GM21619 (cell line): ENCODE measurements around the gene SUMF1.

ENCODE experiments used
- ATAC-seq: cut with Tn5 transposase; IDR thresholded peaks from one replicate; pipeline ENCODE4 v1.9.1; 2021; ENCODE audit not compliant: unreplicated experiment

SUMF1 gene

DNA sequence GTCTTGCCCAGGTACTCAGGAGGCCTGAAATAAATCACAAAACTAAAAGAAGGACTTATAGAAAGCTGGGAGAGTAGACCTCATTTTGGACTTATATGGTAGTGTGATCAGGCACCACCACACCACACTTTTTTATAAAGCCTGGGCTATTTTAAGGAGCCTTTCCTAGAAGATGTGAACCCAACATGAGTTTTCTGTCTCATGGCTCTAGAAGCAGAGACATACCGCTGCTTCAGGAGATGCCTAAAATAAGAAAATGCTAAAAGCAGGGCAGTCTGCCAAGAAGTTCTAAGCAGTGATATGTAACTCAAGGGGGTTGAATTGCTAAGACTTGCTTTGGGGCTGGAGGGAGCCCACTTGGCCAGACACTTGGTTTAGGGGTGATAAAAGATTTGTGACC lies 49.6 kb downstream of the SUMF1 start:
- no peak for ATAC-seq

DNA sequence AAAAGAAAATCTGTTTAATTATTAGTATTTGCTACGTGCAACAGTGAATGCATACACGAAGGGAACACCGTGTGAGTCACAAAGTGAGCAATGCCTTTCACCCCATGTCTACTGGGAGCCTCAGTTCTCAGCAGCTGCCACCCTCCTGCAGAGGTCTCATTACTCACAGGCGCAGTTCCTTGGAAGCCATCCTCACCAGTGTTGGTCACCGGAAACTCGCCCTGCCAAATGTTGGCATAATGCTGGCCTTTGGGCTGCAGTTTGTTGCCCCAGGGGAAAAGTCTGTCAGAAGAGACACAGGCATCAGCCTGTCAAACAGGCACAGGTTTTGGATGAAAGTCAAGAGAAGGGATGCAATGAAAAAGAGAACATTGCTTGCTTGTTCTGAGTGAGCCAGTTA lies 50.1 kb downstream of the SUMF1 start:
- ATAC-seq, result no peak

DNA sequence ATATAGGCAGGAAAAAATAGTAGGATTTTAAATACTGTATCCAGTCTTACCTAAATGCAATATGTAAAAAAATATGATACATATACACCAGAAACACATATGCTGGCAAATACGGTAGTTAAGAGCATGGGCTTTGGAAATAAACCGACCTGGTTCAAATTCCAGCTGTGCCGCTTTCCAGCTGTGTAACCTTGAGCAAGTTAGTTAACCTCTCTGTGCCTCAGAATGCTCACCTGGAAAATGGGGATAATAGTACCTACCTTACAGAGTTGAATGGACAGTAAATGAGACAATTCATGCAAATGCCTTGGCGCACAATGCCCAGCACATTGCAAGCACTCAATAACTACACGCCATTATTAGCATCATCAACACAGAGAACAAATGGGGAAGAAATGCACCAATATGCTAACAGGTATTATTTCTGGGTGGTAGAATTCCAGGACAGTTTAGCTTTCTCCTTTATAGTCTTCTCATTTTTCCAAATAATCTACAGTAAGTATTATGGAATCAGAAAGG lies 50.6 kb downstream of the SUMF1 start:
- ATAC-seq, result no peak

DNA sequence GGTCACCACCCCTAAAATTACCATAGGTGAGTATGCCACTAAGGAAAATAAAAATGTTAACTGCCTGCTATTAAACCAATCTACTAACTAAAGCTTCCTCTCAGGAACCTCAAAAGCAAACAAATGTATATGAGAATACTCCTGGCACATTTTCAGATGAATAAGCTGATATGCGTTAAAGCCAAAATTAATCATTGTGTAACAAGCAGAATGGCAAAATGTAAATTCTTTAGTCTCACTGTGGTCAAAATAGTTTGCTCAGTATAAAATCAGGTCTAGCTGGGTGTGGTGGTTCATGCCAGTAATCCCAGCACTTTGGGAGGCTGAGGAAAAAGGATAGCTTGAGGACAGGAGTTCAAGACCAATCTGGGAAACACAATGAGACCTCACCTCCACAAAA lies 53.6 kb downstream of the SUMF1 start:
- ATAC-seq, result no peak

DNA sequence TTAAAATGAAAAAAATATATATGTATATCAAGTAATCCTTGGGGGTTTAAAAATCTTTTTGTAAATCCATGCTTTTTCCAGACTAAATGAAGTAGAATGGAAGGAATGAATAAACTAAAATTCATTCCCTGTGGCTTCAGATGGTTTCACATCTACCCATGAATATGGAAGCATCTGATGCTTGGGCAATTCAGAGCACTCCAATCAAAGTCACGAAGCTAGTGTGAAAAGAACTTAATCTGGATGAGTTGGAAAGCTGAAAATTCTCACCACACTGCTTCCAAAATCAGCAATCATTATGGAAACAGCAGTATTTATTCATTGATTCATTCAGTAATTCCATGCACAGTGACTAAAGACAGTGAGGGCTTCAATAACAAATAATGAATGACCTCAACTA lies 55.2 kb downstream of the SUMF1 start:
- ATAC-seq, result no peak

DNA sequence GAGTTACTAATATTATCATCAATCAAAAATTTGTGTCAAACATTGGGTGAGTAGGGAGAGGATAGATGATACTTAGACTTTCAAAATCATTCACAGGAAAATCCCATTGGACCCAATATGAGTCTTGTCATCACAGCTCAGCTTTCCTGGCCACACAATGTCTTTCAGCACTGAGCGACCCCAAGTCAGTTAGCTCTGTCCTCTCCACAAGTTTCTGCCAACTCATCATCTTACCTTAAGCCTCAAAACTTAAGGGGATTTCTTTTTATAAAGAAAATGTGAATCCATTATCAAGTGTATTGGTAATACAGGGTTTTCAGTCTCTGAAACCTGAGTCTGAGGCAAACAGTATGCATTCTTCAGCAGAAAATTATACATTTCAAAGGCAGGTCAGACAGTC lies 55.8 kb downstream of the SUMF1 start:
- no peak for ATAC-seq

DNA sequence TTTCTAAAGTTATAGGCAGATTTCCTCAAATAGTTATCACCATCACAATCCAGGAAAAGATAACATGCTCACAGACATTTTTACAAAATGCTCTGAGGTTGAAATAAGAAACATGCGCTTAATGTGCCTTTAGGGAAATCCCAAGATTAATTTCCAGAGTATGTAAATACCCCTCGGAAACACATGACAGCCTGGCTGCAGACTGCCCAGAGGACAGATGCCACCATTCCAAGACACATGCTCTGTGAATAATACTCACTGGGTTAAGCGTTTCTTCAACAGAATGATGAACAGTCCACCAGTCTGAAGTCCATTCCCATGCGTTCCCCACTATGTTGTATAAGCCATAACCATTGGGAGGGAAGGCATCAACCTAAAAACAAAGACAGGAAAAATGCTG lies 56.5 kb downstream of the SUMF1 start:
- no peak for ATAC-seq

DNA sequence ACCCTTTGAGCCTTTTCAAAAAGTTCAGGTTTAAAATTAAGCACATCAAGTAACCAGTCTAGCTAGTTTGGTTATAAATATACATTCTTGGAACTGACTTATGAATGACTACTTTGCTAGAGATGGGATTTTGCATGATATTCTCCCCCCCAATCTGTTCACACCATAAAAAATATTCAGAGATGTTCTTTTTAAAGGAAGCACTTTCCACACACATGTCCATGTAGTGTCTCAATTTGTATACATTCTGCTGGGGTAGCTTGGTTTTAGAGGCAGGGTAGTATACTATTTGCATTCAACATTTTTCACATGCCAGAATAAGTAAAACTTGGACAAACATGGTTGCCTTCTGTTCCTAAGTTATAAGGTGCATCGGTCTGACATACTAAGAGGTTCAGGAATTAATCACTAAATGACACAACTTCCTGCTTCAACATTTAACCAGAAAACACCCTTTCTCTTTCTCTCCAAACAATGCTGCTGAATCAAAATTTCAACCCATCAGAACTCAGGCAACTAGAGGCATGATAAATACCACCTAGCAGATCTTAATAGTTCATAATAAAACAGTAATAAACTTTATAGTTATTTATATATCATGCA lies 57.0 kb downstream of the SUMF1 start:
- peak; percentile 30 for ATAC-seq

DNA sequence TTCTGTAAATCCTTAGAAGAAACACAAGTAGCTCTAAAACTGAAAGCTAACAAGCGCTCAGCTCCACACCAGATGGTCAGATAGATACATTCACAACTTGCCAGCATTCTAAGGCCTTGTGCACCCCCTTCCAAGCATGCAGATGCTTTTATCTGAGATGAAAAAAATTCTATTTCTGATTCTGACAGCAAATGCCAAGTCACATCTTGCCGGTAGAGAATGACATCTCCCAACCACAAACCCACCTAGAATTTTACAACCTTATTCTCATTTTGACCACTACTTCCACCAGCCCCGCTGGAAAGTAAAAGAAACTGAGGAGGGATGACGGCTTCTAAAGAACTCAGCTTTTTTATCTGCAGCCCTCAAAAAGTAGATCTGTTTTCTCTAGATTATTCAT lies 57.7 kb downstream of the SUMF1 start:
- ATAC-seq, result no peak

DNA sequence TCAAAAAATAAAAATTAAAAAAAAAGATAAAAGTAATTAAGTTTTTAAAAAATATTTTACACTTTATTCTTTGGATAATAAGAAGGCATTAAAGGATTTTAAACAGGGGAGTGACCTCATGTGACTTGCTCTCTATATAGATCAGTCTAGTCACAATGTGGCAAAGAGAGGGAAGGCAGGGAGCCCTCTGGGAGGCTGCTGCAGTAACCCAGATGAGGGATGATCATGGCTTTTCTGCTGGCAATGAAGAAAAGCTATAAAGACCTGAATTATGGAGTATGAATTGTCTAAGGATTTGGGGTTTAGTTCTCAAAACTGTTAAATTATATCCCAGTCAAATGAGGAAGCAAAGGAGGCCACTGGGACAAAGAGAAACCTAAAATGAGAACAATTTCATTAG lies 58.1 kb downstream of the SUMF1 start:
- no peak for ATAC-seq

DNA sequence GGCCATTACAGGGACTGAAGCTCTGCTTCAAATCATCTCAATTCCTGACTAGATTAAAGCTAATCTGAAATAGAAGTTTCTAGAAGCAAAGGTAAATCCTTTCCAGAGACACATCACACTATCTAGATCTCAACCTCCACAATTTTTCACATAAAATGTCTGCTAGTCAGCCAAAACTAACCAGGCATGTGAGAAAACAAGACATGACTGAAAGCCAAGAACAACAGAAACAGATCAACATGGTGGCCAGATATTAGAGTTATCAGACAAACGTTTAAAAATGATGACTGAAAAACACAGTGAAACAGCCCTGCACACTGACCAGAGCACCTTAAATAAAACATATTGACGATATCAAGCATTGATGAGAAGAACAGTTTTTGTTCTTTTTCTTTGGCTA lies 59.1 kb downstream of the SUMF1 start:
- no peak for ATAC-seq

DNA sequence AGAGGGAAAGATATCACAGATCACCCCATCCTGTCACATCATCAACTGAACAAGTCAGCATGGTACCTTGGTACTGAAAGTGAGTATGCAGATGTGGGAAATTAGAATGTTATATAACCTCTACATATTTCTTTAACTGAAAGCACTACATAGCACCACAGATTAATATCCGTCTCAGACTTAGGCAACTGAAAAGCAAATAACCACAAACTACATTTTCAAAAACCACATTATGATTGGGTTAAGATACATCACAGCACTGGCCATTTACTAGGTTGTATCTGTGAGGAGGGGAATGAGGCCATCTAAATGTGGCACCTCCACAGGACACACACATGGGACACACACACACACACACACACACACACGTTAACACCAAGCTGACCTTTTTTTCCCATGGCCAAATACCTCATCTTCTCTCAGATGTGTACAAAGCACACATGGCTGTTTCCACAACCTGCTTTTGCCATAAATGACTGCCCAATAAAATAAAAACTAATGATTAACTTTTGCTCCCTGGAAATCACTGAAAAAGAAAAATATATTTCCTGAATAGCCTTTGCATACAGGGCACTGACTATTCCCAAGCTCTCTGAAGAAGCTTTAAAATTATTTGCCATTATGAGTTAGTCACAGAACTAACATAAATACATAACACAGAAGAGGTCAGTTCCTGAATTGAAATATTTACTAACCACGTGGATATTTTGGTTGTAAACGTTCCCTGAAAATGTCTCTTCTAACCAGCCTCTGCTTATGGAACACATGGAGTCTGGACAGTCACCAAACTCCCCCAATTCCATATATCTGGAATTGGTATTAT lies 60.1 kb downstream of the SUMF1 start:
- ATAC-seq, result peak; percentile 67

DNA sequence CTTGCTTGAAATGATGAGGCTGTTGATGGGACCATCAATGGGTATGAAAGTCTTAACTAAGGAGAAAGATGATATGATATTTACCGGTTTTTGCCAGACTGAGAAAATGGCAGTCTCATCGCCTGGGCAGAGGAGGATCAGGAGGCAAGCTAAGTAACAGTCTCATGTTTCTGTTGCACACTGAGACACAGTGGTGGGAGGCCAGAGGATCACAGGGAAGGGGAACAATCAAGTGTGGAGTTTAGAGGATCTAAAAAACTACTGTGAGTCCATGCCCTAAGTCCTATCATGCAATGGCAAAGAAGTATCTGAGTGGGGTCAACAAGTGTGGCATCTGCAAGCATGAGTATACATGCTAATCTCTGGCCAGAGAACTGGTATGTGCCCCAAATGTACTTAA lies 62.2 kb downstream of the SUMF1 start:
- ATAC-seq, result no peak

DNA sequence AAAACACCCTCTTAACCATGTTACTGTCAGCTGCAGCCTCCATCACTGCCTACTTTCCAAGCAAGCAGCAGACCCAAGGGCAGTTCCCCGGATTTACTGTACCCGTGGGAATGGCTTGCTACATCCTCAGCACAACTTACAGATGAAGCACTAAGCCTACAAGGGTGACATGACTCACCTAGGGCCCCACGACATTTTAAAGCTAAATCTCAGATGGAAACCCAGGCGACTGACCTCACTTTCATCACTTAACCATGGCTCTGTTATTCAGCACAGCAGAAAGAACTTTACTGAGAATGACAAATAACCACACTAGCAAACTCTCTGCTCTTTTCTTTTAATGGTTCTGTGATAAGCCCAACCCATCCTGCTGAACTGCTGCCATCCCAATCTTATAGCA lies 65.6 kb downstream of the SUMF1 start:
- no peak for ATAC-seq

DNA sequence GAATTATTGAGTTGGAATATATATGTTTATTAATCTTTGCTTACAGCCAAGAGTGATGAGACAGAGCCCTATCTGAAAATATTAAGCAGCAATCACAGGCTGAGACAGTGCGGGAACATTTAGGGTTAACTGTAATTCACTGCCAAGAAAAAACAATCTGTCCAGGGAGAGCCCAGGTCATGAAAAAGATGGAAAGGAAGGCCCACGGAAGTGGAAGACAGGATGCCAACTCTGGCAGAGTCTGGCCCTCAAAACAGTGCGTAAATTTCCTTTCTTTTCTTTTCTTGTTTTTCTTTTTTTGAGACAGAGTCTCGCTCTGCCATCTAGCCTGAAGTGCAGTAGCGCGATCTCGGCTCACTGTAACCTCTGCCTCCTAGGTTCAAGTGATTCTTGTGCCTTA lies 67.6 kb downstream of the SUMF1 start:
- ATAC-seq, result no peak

DNA sequence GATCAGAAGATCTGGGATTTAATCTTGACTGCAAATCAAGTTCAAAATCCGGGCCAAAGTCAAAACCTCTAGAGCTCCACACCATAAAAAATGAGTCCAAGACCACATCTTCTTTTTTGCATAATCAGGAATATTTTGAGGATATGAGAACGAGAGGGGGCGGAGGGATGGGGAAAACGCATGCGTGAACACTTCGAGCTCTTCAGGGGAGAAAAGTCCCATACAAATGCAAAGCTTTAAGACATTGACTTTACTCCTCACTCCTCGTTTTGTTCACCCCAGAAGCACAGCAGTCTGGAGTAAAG lies 68.2 kb downstream of the SUMF1 start:
- no peak for ATAC-seq

DNA sequence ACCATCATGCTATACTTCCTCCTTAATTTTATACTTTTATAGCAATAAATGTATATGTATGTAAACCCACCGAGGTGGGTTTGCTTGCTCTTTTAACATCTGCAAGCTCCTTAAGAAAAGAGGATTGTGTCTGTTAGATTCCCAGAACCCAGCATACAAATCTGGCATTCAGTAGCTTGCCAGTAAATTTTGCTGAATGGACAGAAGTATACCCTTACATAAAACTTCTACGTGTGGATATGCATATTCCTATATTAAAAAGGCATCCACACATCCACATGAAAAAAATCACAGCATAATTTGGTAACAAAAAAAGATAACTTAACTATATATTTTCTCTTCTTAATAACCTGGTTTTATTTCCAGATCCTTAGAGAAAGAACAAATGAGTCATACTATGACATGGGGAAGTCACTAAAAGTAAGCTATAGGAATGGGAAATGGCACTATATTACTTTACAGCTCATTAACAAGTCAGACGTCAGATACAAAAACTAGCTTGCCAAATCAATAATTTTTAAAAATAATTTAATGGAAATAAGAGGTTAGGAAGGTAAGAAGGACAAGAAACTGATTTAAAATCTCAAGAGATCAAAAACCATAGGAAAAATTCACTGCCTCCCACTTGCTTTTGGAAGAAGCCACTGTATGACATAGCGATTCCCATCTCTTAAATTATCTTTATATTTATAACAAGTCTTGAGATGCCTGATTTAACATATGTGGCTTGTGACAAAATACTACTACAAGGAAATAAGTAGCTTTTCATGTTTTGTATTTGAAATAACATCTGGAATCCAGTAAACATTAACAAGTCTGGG lies 68.7 kb downstream of the SUMF1 start:
- ATAC-seq, result no peak

DNA sequence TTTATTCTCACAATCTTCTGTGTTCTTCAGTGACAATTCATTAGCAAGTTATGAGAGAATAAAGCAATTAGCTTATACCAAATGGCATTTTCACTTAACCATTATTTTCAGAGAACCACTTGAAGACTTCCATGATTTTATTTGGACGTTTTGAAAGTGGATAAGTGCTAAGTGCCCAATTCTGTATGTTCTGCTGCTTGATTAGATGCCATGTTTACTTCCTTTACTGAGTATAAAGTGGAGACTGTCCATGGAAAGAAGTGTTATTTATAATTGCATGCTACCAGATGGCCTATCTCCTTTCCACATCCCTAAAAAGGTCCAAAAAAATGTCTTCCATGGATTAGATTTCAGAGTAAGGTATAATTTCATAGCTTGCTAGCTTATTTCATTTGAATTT lies 69.6 kb downstream of the SUMF1 start:
- ATAC-seq, result no peak

DNA sequence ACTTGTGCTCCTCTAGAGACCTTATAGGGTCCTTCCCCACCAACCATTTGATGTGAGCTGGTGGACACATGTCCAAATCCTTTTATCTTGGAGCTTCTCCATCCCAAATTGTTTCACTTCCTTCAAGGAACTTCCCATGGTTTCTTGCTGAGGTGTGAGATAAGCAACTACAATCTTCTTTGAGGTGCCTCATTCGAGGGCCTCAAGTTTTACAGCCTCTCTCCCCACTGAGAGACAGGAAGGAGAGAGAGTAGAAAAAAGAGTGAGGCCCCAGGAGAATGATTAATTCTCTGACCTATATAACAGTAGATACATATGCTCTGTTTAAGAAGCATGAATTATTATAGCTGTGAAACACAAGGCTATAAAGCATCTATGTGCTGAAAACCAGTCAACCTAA lies 70.5 kb downstream of the SUMF1 start:
- no peak for ATAC-seq

DNA sequence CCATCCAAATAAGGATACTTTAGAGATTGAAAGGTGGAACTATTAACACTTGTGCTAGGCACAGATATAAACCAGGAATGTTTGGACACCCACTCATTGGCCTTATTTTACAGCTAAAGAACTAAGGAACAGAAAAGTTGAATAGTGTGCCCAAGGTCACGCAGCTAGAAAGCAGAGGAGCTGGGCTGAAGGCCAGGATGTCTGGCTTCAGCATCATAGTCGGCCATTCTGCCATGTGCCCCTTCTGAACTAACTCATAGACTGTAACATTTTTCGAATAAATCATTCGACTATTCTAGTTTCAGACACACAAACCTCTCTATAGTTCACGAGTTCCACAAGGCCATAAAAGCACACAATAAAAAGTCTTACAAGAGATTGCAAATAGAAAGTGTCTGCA lies 71.1 kb downstream of the SUMF1 start:
- ATAC-seq, result no peak

DNA sequence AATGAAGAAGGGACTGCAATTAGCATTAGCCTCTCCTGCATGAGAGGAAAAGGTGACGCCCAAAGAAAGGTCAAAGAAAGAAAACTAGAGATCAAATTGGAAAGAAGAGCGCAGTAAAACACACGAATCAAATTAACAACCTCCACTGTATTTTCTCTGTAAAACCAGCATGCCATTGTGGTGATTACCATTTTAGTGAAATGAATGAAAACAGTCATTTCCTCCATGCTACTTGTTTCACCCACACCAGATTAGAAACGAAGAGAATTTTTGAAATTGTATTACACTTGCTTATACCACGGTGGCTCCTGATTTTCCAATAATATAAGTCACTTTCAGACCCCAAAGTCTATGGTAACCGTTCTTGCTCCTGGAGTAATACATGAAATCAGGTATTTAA lies 71.6 kb downstream of the SUMF1 start:
- ATAC-seq, result no peak

DNA sequence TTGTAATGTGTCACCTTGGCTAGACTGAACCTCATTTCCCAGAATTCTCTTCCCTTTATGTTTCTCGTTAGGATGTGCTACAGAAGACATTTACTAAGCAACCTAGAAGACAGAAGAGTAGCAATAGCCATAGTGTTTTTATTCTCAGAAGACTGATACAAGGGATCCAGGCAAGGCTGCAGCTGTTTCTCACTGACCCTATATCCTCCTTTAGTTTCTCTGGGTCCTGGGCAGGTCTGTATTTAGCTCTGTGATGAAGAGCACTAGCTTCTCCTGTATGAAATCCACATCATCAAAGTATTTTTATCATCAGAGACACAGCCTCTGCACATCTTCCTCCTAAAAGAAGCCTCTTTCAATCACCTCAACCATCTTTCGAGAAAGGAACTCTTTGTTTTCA lies 72.5 kb downstream of the SUMF1 start:
- ATAC-seq, result no peak
